Colonic mucosa (tissue), 4 donors: ENCODE measurements around the gene FRRS1. TPM values are rescaled to one million over a fixed set of nuclear protein-coding genes. Genes with fewer than 3 reads are reported as not detected.
"Not testable (repeated sequence)": the region's sequence is repeated elsewhere in the genome, so short reads cannot be mapped to it uniquely, and the experiment has no call there.

Experiments
- DNase-seq: peaks from one replicate; pipeline ENCODE4 v3.0.0-alpha.2; 2020
- H3K27ac ChIP-seq: fragments of 200-600 bp; one replicate; pipeline ENCODE4 v1.8.0; 2021
- H3K27me3 ChIP-seq: fragments of 200-600 bp; one replicate; pipeline ENCODE4 v1.8.0; 2021
- H3K36me3 ChIP-seq: fragments of 200-600 bp; one replicate; pipeline ENCODE4 v1.8.0; 2021
- H3K4me1 ChIP-seq: fragments of 200-600 bp; one replicate; pipeline ENCODE4 v1.8.0; 2021; ENCODE audit warnings: mild to moderate bottlenecking
- H3K4me3 ChIP-seq: fragments of 200-600 bp; one replicate; pipeline ENCODE4 v1.8.0; 2021
- H3K9ac ChIP-seq, 2 donors: one replicate each; pipeline ENCODE4 v1.7.0; 2013; ENCODE audit warnings: control low read depth in 2 of 2, low read depth in 2 of 2, low read length in 2 of 2
- H3K9me3 ChIP-seq: fragments of 200-600 bp; one replicate; pipeline ENCODE4 v1.8.0; 2021
- CTCF ChIP-seq: fragments of 200-600 bp; IDR thresholded peaks from one replicate; pipeline ENCODE4 v1.8.0; 2022; ENCODE audit warnings: antibody characterized with exemption, mild to moderate bottlenecking
- intact Hi-C: fragments of 100-400 bp; cut with DNase I; formaldehyde crosslinking; loops from one replicate; pipeline ENCODE4 v1.14.1; 2022
- total RNA-seq, 2 donors: library from RNA; stranded (reverse); fragmentation: NEBNext Ultra II Directional in 1 of 2; extraction: Animal tissue kit (Norgen Biotek cat#: 25700) in 1 of 2; gene quantifications; one replicate each; pipeline ENCODE4 v1.2.1, GENCODE V29; 2021
- donor health status: healthy.
- donor health status: DM: no; HTN: no; CAD: no.
- donor health status: DM: no; HTN: no; CAD: no.

The FRRS1 gene
- total RNA-seq, 2 donors from 2014 or later, result 16.7 to 17.1 TPM

GRCh38 chr1:99764909-99765308 is 1.5 kb downstream of the FRRS1 start:
- H3K9me3 ChIP-seq, result no peaks in the 10 kb centered on the region
- no peaks in the 10 kb centered on the region for H3K36me3 ChIP-seq
- H3K4me3 ChIP-seq, result no peak overlapping the region
- DNase-seq, result no peak
- H3K27ac ChIP-seq, result no peak overlapping the region
- no peak for TF ChIP-seq CTCF
- H3K27me3 ChIP-seq, result no peaks in the 10 kb centered on the region
- H3K9ac ChIP-seq, result no peak overlapping the region
- intact Hi-C loops, result no loop called here
- H3K4me1 ChIP-seq, result no peaks in the 10 kb centered on the region

- H3K27ac ChIP-seq, result no peak overlapping the region
- DNase-seq, result no peak
- no peaks in the 10 kb centered on the region for H3K9me3 ChIP-seq
- intact Hi-C loops, result no loop called here
- H3K4me1 ChIP-seq, result no peaks in the 10 kb centered on the region
- no peaks in the 10 kb centered on the region for H3K36me3 ChIP-seq
- no peak for TF ChIP-seq CTCF
- no peaks in the 10 kb centered on the region for H3K27me3 ChIP-seq
- H3K4me3 ChIP-seq, result no peak overlapping the region
- no peak overlapping the region for H3K9ac ChIP-seq
Measured at GRCh38 chr1:99764439-99764838, 2.0 kb downstream of the FRRS1 start.

GRCh38 chr1:99763956-99764355 is 2.5 kb downstream of the FRRS1 start:
- intact Hi-C loops, result no loop called here
- TF ChIP-seq CTCF, result no peak

GRCh38 chr1:99761774-99762173 is 4.7 kb downstream of the FRRS1 start:
- Histone ChIP-seq H3K9ac (no peak overlapping the region), H3K4me1 (no peaks in the 10 kb centered on the region), H3K36me3 (no peaks in the 10 kb centered on the region), H3K27me3 (no peaks in the 10 kb centered on the region), H3K9me3 (no peaks in the 10 kb centered on the region), H3K27ac (no peak overlapping the region), H3K4me3 (no peak overlapping the region)
- no peak for DNase-seq
- intact Hi-C loops, result no loop called here
- TF ChIP-seq CTCF, result no peak

More at GRCh38 chr1:99763956-99764355, 2.5 kb downstream of the FRRS1 start:
- no peaks in the 10 kb centered on the region for H3K36me3 ChIP-seq
- H3K9me3 ChIP-seq, result no peaks in the 10 kb centered on the region
- H3K4me3 ChIP-seq, result no peak overlapping the region
- no peaks in the 10 kb centered on the region for H3K27me3 ChIP-seq
- no peaks in the 10 kb centered on the region for H3K4me1 ChIP-seq
- DNase-seq, result no peak
- H3K27ac ChIP-seq, result no peak overlapping the region
- no peak overlapping the region for H3K9ac ChIP-seq

- Histone ChIP-seq H3K27me3 (no peaks in the 10 kb centered on the region), H3K9me3 (no peaks in the 10 kb centered on the region), H3K27ac (no peak overlapping the region), H3K36me3 (no peaks in the 10 kb centered on the region), H3K4me3 (no peak overlapping the region), H3K9ac (no peak overlapping the region), H3K4me1 (no peaks in the 10 kb centered on the region)
- no peak for DNase-seq
- TF ChIP-seq CTCF, result no peak
- intact Hi-C loops, result no loop called here
Measured at GRCh38 chr1:99759518-99760160, 6.8 kb downstream of the FRRS1 start.

GRCh38 chr1:99758686-99759517 is 7.5 kb downstream of the FRRS1 start:
- H3K27me3 ChIP-seq, H3K4me1 ChIP-seq, H3K36me3 ChIP-seq, H3K4me3 ChIP-seq, H3K9me3 ChIP-seq, H3K27ac ChIP-seq, DNase-seq, intact Hi-C loops, H3K9ac ChIP-seq: not testable (repeated sequence)
